MCF 10A (cell line): ENCODE data around the gene FAM151B. TPM values are rescaled to one million over a fixed set of nuclear protein-coding genes. Genes with fewer than 3 reads are reported as not detected.

Experiments used
- BruUV-seq: library from RNA; stranded (reverse); fragments of 400-500 nt; replicated peaks from 2 replicates; lab custom pipeline; 2021; lab: Mats Ljungman, UMichigan
- CTCF ChIA-PET: fragments of 300-600 bp; sonication (Branson Sonifier 250); formaldehyde crosslinking; extraction: SDS; loops from one replicate; lab custom pipeline; 2021; ENCODE audit warnings: antibody characterized with exemption, inconsistent platforms; lab: Yijun Ruan, JAX
- POLR2A ChIA-PET: fragments of 300-600, 350-650 bp; sonication (Branson Sonifier 250); formaldehyde crosslinking; extraction: SDS; loops from one replicate; lab custom pipeline; 2020; ENCODE audit warnings: antibody characterized with exemption, inconsistent platforms; lab: Yijun Ruan, JAX
- DNase-seq: peaks from one replicate; pipeline ENCODE4 v3.0.0-alpha.2; 2018; ENCODE audit not compliant: unreplicated experiment
- H3K27ac Mint-ChIP-seq: one replicate; pipeline ENCODE4 v1.8.0; 2022; ENCODE audit warnings: mild to moderate bottlenecking, low read depth, mixed read lengths; ENCODE audit not compliant: unreplicated experiment
- H3K27me3 Mint-ChIP-seq: one replicate; pipeline ENCODE4 v1.8.0; 2022; ENCODE audit warnings: mixed read lengths; ENCODE audit not compliant: insufficient read depth, unreplicated experiment
- H3K36me3 Mint-ChIP-seq: one replicate; pipeline ENCODE4 v1.8.0; 2022; ENCODE audit warnings: mild to moderate bottlenecking, moderate library complexity, mixed read lengths; ENCODE audit not compliant: insufficient read depth, unreplicated experiment
- H3K4me1 Mint-ChIP-seq: one replicate; pipeline ENCODE4 v1.8.0; 2022; ENCODE audit warnings: mixed read lengths; ENCODE audit not compliant: insufficient read depth, unreplicated experiment
- H3K4me3 Mint-ChIP-seq: one replicate; pipeline ENCODE4 v1.8.0; 2022; ENCODE audit warnings: mild to moderate bottlenecking, moderate library complexity, mixed read lengths; ENCODE audit not compliant: unreplicated experiment
- H3K9me3 Mint-ChIP-seq: one replicate; pipeline ENCODE4 v1.8.0; 2022; ENCODE audit warnings: mixed read lengths; ENCODE audit not compliant: unreplicated experiment
- intact Hi-C: fragments of 100-400 bp; cut with micrococcal nuclease; formaldehyde crosslinking; loops from 2 replicates; pipeline ENCODE4 v1.14.1; 2022
- total RNA-seq: library from RNA; stranded (reverse); gene quantifications from 2 replicates; pipeline ENCODE4 v1.2.3, GENCODE V29; 2022
- TF ChIP-seq, protein P1 (sequence below): fragments of 200-600 bp; IDR thresholded peaks from one replicate; pipeline ENCODE4 v1.8.0; 2022; ENCODE audit warnings: antibody characterized with exemption, mild to moderate bottlenecking; ENCODE audit not compliant: unreplicated experiment

Gene FAM151B
- total RNA-seq, 1 experiment from 2014 or later, result 1.8 TPM

DNA sequence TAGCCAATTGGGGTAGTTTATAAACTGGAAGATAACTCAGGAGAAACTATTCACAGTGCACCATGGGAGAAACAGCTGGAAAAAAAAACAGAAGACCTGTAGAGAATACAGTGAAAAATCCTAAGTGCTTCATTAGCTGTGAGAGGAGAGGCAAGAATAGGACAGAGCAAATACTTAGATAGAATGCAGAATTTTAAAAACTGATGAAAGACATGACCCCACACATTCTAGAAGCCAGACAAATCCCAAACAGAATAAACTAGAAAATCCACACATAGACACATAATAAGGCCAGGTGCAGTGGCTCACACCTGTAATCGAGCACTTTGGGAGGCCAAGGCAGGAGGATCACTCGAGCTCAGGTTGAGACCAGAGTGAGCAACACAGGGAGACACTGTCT lies 7.5 kb upstream of the FAM151B start:
- intact Hi-C loops, result loop anchor here (2.0 kb wide), 1 partner anchor 192 kb away; no protein-coding TSS in a partner anchor
- peaks cover 6% of the 10 kb centered on the region for H3K9me3 Mint-ChIP-seq
- H3K27me3 Mint-ChIP-seq, result no peaks in the 10 kb centered on the region
- H3K4me3 Mint-ChIP-seq, result no peak overlapping the region
- no TSS peak for BruUV-seq
- H3K27ac Mint-ChIP-seq, result no peak overlapping the region
- TF ChIP-seq, protein P1, sequence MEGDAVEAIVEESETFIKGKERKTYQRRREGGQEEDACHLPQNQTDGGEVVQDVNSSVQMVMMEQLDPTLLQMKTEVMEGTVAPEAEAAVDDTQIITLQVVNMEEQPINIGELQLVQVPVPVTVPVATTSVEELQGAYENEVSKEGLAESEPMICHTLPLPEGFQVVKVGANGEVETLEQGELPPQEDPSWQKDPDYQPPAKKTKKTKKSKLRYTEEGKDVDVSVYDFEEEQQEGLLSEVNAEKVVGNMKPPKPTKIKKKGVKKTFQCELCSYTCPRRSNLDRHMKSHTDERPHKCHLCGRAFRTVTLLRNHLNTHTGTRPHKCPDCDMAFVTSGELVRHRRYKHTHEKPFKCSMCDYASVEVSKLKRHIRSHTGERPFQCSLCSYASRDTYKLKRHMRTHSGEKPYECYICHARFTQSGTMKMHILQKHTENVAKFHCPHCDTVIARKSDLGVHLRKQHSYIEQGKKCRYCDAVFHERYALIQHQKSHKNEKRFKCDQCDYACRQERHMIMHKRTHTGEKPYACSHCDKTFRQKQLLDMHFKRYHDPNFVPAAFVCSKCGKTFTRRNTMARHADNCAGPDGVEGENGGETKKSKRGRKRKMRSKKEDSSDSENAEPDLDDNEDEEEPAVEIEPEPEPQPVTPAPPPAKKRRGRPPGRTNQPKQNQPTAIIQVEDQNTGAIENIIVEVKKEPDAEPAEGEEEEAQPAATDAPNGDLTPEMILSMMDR, result no peak
- ChIA-PET POLR2A (interaction anchor here (2.6 to 2.8 kb wide), 2 partner anchors 13 to 73 kb away, joined by 7 to 18 read pairs; partner anchors contain the start of gene ZFYVE16), CTCF (interaction anchor here (0.6 to 3.8 kb wide), 10 partner anchors 10 to 706 kb away, joined by 3 to 35 read pairs (median 5); no protein-coding TSS in a partner anchor)
- no peak for DNase-seq
- peaks cover 8% of the 10 kb centered on the region for H3K4me1 Mint-ChIP-seq
- H3K36me3 Mint-ChIP-seq, result peaks cover 79% of the 10 kb centered on the region

DNA sequence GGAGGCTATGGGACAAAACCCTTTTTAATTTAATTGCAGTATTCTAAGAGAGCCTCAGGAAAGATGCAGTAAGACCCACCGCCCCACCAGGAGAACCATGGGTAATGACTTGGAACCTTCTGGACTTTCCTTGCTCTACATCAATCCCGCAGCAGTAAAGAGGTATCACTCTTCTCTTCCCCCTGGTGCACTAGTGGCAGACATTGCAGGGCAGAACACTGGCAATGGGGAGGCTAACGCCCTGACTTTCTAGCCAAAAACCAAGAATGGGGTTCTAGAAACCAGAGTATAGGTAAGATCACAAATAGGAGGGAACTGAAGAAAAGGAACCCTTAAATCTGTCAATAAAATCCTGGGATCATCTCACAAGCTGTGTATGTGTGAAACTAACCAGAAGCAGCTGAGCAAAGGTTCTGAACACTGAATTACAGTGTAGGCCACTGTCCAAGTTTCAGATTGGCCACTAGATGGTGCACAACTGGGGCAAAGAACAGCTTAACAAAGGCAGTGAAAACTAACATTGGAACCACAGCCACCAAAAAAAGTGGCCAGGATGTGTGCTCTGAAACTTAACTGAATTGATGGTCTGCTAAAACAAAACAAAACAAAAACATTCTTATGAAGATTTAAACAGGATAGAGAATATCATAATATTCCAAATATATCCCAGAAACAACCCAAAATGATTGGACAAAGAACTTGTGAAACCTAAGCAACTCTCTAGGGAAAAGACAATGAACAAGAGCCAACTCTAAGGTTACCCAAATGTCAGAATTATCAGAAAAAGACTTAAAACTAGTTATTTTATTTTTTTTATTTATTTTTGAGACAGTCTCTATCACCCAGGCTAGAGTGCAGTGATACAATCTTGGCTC lies 6.6 kb upstream of the FAM151B start:
- H3K36me3 Mint-ChIP-seq, result peaks cover 85% of the 10 kb centered on the region
- BruUV-seq, result no TSS peak
- no peak overlapping the region for H3K4me3 Mint-ChIP-seq
- H3K4me1 Mint-ChIP-seq, result peaks cover 8% of the 10 kb centered on the region
- CTCF ChIA-PET, result interaction anchor here (0.5 to 3.8 kb wide), 18 partner anchors 9 to 309 kb away, joined by 3 to 35 read pairs (median 4); no protein-coding TSS in a partner anchor
- TF ChIP-seq, protein P1, result peak; percentile 73
- peaks cover 6% of the 10 kb centered on the region for H3K9me3 Mint-ChIP-seq
- intact Hi-C loops, result loop anchor here (2.0 kb wide), 1 partner anchor 192 kb away; no protein-coding TSS in a partner anchor
- H3K27ac Mint-ChIP-seq, result no peak overlapping the region
- H3K27me3 Mint-ChIP-seq, result no peaks in the 10 kb centered on the region
- POLR2A ChIA-PET, result interaction anchor here (0.6 to 2.8 kb wide), 5 partner anchors 14 to 191 kb away, joined by 3 to 18 read pairs (median 5); partner anchors contain the start of gene ZFYVE16
- DNase-seq, result peak; percentile 68

DNA sequence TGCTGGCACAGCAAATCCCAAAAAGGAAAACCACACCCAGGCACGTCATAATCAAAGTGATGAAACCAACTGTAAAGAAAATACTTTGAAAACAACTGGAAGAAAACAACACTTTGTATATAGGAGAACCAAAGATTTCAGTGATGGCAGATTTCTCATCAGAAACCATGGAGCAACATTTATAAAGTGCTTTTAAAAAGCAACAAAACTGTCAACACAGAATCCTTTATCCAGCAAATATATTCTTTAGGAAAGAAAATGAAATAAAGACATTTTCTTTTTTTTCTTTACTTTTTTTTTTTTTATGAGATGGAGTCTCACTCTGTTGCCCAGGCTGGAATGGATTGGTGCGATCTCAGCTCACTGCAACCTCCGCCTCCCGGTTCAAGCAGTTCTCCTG lies 5.3 kb upstream of the FAM151B start:
- Mint-ChIP-seq H3K27me3 (no peaks in the 10 kb centered on the region), H3K4me3 (no peak overlapping the region), H3K9me3 (peaks cover 6% of the 10 kb centered on the region), H3K36me3 (peaks cover 87% of the 10 kb centered on the region), H3K4me1 (peaks cover 18% of the 10 kb centered on the region), H3K27ac (no peak overlapping the region)
- ChIA-PET CTCF (interaction anchor here (0.6 to 3.8 kb wide), 5 partner anchors 11 to 190 kb away, joined by 3 to 35 read pairs (median 5); no protein-coding TSS in a partner anchor), POLR2A (interaction anchor here (0.7 to 2.6 kb wide), 3 partner anchors 15 to 334 kb away, joined by 3 to 18 read pairs (median 3); no protein-coding TSS in a partner anchor)
- DNase-seq, result no peak
- intact Hi-C loops, result no loop called here
- TF ChIP-seq, protein P1, result no peak
- BruUV-seq, result no TSS peak
